Astrocyte (in vitro differentiated cells and primary cell): ENCODE measurements around the gene ATG14. TPM values are rescaled to one million over a fixed set of nuclear protein-coding genes. Genes with fewer than 3 reads are reported as not detected.

Source experiments
- DNase-seq: peaks from one replicate; pipeline ENCODE4 v3.0.0-alpha.2; 2010; ENCODE audit warnings: low read depth
- FAIRE-seq: peaks from 2 replicates; lab custom pipeline; 2011; peaks lifted over from hg19 to GRCh38; lab: Jason Lieb, UNC
- H2AFZ ChIP-seq: 2 replicates; pipeline ENCODE4 v1.6.0; 2012; ENCODE audit warnings: low read depth, low read length, inconsistent platforms
- H3K27ac ChIP-seq: 2 replicates; pipeline ENCODE4 v1.5.1; 2011; ENCODE audit warnings: low read depth, low read length, inconsistent platforms
- H3K27me3 ChIP-seq: 2 replicates; pipeline ENCODE4 v1.6.0; 2011; ENCODE audit warnings: low read length, inconsistent platforms; ENCODE audit not compliant: insufficient read depth
- H3K36me3 ChIP-seq: 2 replicates; pipeline ENCODE4 v1.5.1; 2011; ENCODE audit warnings: low read length, inconsistent platforms; ENCODE audit not compliant: insufficient read depth
- H3K4me1 ChIP-seq: 2 replicates; pipeline ENCODE4 v1.5.1; 2011; ENCODE audit warnings: low read length, inconsistent platforms; ENCODE audit not compliant: insufficient read depth
- H3K4me2 ChIP-seq: 2 replicates; pipeline ENCODE4 v1.6.0; 2012; ENCODE audit warnings: low read length, inconsistent platforms
- H3K4me3 ChIP-seq: 2 replicates; pipeline ENCODE4 v1.5.1; 2011; ENCODE audit warnings: low read depth, mild to moderate bottlenecking, low read length, inconsistent platforms; ENCODE audit not compliant: insufficient read depth
- H3K79me2 ChIP-seq: 2 replicates; pipeline ENCODE4 v1.6.0; 2012; ENCODE audit warnings: mild to moderate bottlenecking, low read length, inconsistent platforms; ENCODE audit not compliant: insufficient read depth
- H3K9ac ChIP-seq: 2 replicates; pipeline ENCODE4 v1.6.0; 2012; ENCODE audit warnings: mild to moderate bottlenecking, low read length, inconsistent platforms
- H3K9me3 ChIP-seq: 2 replicates; pipeline ENCODE4 v1.5.1; 2012; ENCODE audit warnings: low read depth, mild to moderate bottlenecking, low read length, inconsistent platforms; ENCODE audit not compliant: insufficient read depth
- H4K20me1 ChIP-seq: 2 replicates; pipeline ENCODE4 v1.6.0; 2012; ENCODE audit warnings: low read length, inconsistent platforms; ENCODE audit not compliant: insufficient read depth
- H3K27ac Mint-ChIP-seq: one replicate; pipeline ENCODE4 v1.8.0; 2021; ENCODE audit warnings: mild to moderate bottlenecking, mixed read lengths; ENCODE audit not compliant: unreplicated experiment
- H3K27me3 Mint-ChIP-seq: one replicate; pipeline ENCODE4 v1.8.0; 2021; ENCODE audit warnings: low read depth, mixed read lengths; ENCODE audit not compliant: unreplicated experiment
- H3K36me3 Mint-ChIP-seq: one replicate; pipeline ENCODE4 v1.8.0; 2021; ENCODE audit warnings: low read depth, mixed read lengths; ENCODE audit not compliant: unreplicated experiment
- H3K4me1 Mint-ChIP-seq: one replicate; pipeline ENCODE4 v1.8.0; 2021; ENCODE audit warnings: low read depth, mixed read lengths; ENCODE audit not compliant: unreplicated experiment
- H3K4me3 Mint-ChIP-seq: one replicate; pipeline ENCODE4 v1.8.0; 2021; ENCODE audit warnings: mild to moderate bottlenecking, moderate library complexity, mixed read lengths; ENCODE audit not compliant: unreplicated experiment
- H3K9me3 Mint-ChIP-seq: one replicate; pipeline ENCODE4 v1.8.0; 2021; ENCODE audit warnings: mild to moderate bottlenecking, mixed read lengths; ENCODE audit not compliant: unreplicated experiment
- CTCF ChIP-seq: IDR thresholded peaks from 2 replicates; pipeline ENCODE4 v1.5.1; 2011; ENCODE audit warnings: low read depth, mild to moderate bottlenecking, inconsistent platforms, low read length, moderate library complexity; ENCODE audit not compliant: insufficient read depth
- EZH2 ChIP-seq: IDR thresholded peaks from 2 replicates; pipeline ENCODE4 v1.6.1; 2012; ENCODE audit warnings: mild to moderate bottlenecking, low read length, inconsistent platforms; ENCODE audit not compliant: insufficient read depth
- total RNA-seq: library from RNA; stranded (reverse); gene quantifications from 2 replicates; pipeline ENCODE4 v1.2.1, GENCODE V29; 2021

The ATG14 gene
- total RNA-seq, 1 donor from 2014 or later, result 11.5 TPM

GRCh38 chr14:55419663-55420062 lies 8.0 kb upstream of the ATG14 start:
- H3K27ac Mint-ChIP-seq, result no peak overlapping the region
- H3K4me3 Mint-ChIP-seq, result no peak overlapping the region
- H3K9me3 Mint-ChIP-seq, result no peaks in the 10 kb centered on the region
- Histone ChIP-seq H3K4me3 (no peak overlapping the region), H3K9ac (no peak overlapping the region), H3K4me2 (no peak overlapping the region), H3K27me3 (peaks cover 5% of the 10 kb centered on the region), H3K27ac (no peak overlapping the region), H4K20me1 (no peaks in the 10 kb centered on the region), H3K9me3 (no peaks in the 10 kb centered on the region), H2AFZ (no peak overlapping the region), H3K79me2 (no peaks in the 10 kb centered on the region), H3K36me3 (no peaks in the 10 kb centered on the region), H3K4me1 (no peaks in the 10 kb centered on the region)
- FAIRE-seq, result no peak
- DNase-seq, result no peak
- H3K27me3 Mint-ChIP-seq, result peaks cover 4% of the 10 kb centered on the region
- TF ChIP-seq EZH2, result no peak
- no peak for TF ChIP-seq CTCF
- no peaks in the 10 kb centered on the region for H3K4me1 Mint-ChIP-seq
- no peaks in the 10 kb centered on the region for H3K36me3 Mint-ChIP-seq

DNA sequence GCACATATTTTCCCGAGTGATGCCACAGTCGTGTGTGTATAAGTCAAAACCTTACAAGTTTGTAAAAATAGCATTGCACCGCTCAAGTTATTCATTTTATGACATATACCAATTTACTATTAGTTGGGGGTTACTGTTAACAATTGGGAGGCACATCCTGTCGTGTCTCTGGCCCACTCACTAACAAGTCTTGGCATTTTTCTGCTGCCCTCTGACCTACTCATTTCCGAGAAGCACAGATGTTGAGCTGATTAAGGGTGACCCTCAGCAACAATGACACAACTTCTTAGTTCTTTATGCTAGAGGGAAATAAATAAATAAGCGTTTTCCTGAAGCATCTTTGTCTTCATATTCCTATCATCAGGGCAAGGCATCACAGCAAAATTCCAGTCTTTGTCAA lies 6.8 kb upstream of the ATG14 start:
- Histone ChIP-seq H3K79me2 (no peaks in the 10 kb centered on the region), H3K9me3 (no peaks in the 10 kb centered on the region), H3K4me3 (no peak overlapping the region), H2AFZ (no peak overlapping the region), H4K20me1 (no peaks in the 10 kb centered on the region), H3K4me1 (no peaks in the 10 kb centered on the region), H3K9ac (no peak overlapping the region), H3K27me3 (peaks cover 2% of the 10 kb centered on the region), H3K27ac (no peak overlapping the region), H3K4me2 (no peak overlapping the region), H3K36me3 (no peaks in the 10 kb centered on the region)
- no peak overlapping the region for H3K4me3 Mint-ChIP-seq
- H3K27ac Mint-ChIP-seq, result no peak overlapping the region
- TF ChIP-seq CTCF (no peak), EZH2 (no peak)
- no peaks in the 10 kb centered on the region for H3K9me3 Mint-ChIP-seq
- DNase-seq (no peak), FAIRE-seq (no peak)
- no peaks in the 10 kb centered on the region for H3K36me3 Mint-ChIP-seq
- H3K27me3 Mint-ChIP-seq, result peaks cover 4% of the 10 kb centered on the region
- no peaks in the 10 kb centered on the region for H3K4me1 Mint-ChIP-seq

GRCh38 chr14:55417955-55418354 lies 6.3 kb upstream of the ATG14 start:
- Histone ChIP-seq H3K4me2 (no peak overlapping the region), H3K36me3 (no peaks in the 10 kb centered on the region), H3K79me2 (no peaks in the 10 kb centered on the region), H3K4me1 (no peaks in the 10 kb centered on the region), H3K27me3 (no peaks in the 10 kb centered on the region), H4K20me1 (no peaks in the 10 kb centered on the region), H3K9ac (no peak overlapping the region), H3K27ac (no peak overlapping the region), H2AFZ (no peak overlapping the region), H3K4me3 (no peak overlapping the region), H3K9me3 (no peaks in the 10 kb centered on the region)
- Mint-ChIP-seq H3K4me3 (no peak overlapping the region), H3K4me1 (no peaks in the 10 kb centered on the region), H3K27ac (no peak overlapping the region), H3K27me3 (peaks cover 4% of the 10 kb centered on the region), H3K9me3 (no peaks in the 10 kb centered on the region), H3K36me3 (no peaks in the 10 kb centered on the region)
- FAIRE-seq, result no peak
- TF ChIP-seq EZH2, result no peak
- TF ChIP-seq CTCF, result no peak
- DNase-seq, result no peak
